Esophagus squamous epithelium (tissue), 4 donors: ENCODE data around the gene ANTKMT.

Experiments
- POLR2A ChIP-seq, 4 donors: fragments of 450-650 bp; IDR thresholded peaks; one replicate each; pipeline ENCODE4 v1.6.1; 2017; ENCODE audit warnings: antibody characterized with exemption in 4 of 4, mild to moderate bottlenecking in 4 of 4, moderate library complexity in 3 of 4
- TF ChIP-seq, protein P1 (sequence below), 6 experiments: fragments of 450-650 bp in 4 of 6; fragments of 200-600 bp in 2 of 6; sonication (generic) in 2 of 6; IDR thresholded peaks; one replicate each; pipeline ENCODE4 v1.5.1; 2016 to 2019; ENCODE audit warnings: antibody characterized with exemption in 6 of 6, mild to moderate bottlenecking in 4 of 6, moderate library complexity in 4 of 6

DNA sequence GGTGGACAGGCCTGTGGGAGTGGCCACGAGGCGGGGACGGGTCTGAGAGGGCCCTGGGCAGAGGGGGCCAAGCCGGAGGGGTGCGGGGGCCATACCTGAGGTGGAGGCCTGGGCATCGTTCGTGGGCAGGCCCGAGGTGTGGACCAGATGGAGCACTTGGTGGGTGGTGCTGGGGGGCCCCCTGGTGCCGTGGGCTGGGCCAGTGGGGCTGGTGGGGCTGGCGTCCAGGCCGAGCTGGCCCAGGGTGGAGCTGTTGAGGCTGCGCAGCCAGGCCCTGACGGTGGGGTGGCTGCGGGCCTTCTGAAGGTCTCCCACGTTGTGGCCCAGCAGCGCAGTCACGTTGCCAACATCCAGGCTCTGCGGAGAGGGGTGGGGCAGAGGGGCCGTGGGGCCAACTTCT lies 49.0 kb downstream of the ANTKMT start:
- TF ChIP-seq, protein P1, sequence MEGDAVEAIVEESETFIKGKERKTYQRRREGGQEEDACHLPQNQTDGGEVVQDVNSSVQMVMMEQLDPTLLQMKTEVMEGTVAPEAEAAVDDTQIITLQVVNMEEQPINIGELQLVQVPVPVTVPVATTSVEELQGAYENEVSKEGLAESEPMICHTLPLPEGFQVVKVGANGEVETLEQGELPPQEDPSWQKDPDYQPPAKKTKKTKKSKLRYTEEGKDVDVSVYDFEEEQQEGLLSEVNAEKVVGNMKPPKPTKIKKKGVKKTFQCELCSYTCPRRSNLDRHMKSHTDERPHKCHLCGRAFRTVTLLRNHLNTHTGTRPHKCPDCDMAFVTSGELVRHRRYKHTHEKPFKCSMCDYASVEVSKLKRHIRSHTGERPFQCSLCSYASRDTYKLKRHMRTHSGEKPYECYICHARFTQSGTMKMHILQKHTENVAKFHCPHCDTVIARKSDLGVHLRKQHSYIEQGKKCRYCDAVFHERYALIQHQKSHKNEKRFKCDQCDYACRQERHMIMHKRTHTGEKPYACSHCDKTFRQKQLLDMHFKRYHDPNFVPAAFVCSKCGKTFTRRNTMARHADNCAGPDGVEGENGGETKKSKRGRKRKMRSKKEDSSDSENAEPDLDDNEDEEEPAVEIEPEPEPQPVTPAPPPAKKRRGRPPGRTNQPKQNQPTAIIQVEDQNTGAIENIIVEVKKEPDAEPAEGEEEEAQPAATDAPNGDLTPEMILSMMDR (IDR thresholded peaks at IDR 0.05) = no peak
- TF ChIP-seq POLR2A (IDR thresholded peaks at IDR 0.05) = no peak
